ENCODE results near the gene SNAP91. TPM values are rescaled to one million over a fixed set of nuclear protein-coding genes. Genes with fewer than 3 reads are reported as not detected.

Gene SNAP91
- total RNA-seq, 2 donors from 2014 or later = not detected

- no peak within 1 kb of the TSS for H3K27ac Mint-ChIP-seq
- peak; percentile 58 to 64 for ATAC-seq (replicated peaks in 1 of 2)
- peaks cover 51% of the 10 kb centered on the region for H3K27me3 Mint-ChIP-seq (ENCODE audit: low read depth)
- DNase-seq = peak; percentile 4 to 21
- no peaks in the 10 kb centered on the region for H3K9me3 Mint-ChIP-seq
- H3K36me3 Mint-ChIP-seq (ENCODE audit: insufficient read depth in 2 of 2) = no peaks in the 10 kb centered on the region
- H3K4me1 Mint-ChIP-seq (ENCODE audit: low read depth) = peaks cover 4% of the 10 kb centered on the region
- peak within 1 kb of the TSS; percentile 64 to 66 for H3K4me3 Mint-ChIP-seq
Observed at GRCh38 chr6:83511901-83512681, 196.8 kb downstream of the SNAP91 start, which contains the start of gene PRSS35. PRSS35 (plus strand) TSS chr6:83512534; CDS start chr6:83523442, 10,908 bp downstream.

GRCh38 chr6:83511266-83511665 is 197.6 kb downstream of the SNAP91 start:
- DNase-seq = no peak
- no peaks in the 10 kb centered on the region for H3K36me3 Mint-ChIP-seq (ENCODE audit: insufficient read depth in 2 of 2)
- H3K27ac Mint-ChIP-seq = no peak overlapping the region
- peaks cover 4% of the 10 kb centered on the region for H3K4me1 Mint-ChIP-seq (ENCODE audit: low read depth)
- no peak for ATAC-seq (replicated peaks in 1 of 2)
- H3K9me3 Mint-ChIP-seq = no peaks in the 10 kb centered on the region
- H3K27me3 Mint-ChIP-seq (ENCODE audit: low read depth) = peaks cover 48% of the 10 kb centered on the region
- peak overlapping the region in 1 of 2 donors; percentile 66 for H3K4me3 Mint-ChIP-seq

- no peak overlapping the region for H3K27ac Mint-ChIP-seq
- ATAC-seq (replicated peaks in 1 of 2) (no peak), DNase-seq (no peak)
- H3K4me3 Mint-ChIP-seq = no peak overlapping the region
- no peaks in the 10 kb centered on the region for H3K36me3 Mint-ChIP-seq (ENCODE audit: insufficient read depth in 2 of 2)
- no peaks in the 10 kb centered on the region for H3K9me3 Mint-ChIP-seq
- H3K27me3 Mint-ChIP-seq (ENCODE audit: low read depth) = peaks cover 45% of the 10 kb centered on the region
- H3K4me1 Mint-ChIP-seq (ENCODE audit: low read depth) = peaks cover 4% of the 10 kb centered on the region
Observed at GRCh38 chr6:83510791-83511190, 198.1 kb downstream of the SNAP91 start.

DNA sequence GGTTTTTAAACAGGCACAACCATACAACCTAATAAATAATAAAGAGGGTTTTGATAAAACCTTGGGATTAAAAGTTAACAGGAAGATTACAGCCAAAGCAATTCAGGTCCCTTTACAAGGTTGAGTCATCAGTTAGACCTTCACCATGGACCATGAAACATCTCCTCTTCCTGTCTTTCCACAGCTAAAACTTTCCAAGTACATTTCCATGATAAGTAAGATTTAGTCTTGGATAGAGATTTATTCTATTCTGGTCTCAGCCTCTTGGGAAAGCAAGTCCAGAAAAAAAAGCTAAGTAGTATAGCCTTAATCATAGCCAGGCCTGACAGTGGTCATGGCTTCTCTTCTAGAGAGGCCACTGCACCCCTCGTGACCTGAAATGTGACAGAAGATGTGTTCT is 199.5 kb downstream of the SNAP91 start:
- Mint-ChIP-seq H3K27me3 (ENCODE audit: low read depth) (peaks cover 42% of the 10 kb centered on the region), H3K4me1 (ENCODE audit: low read depth) (peaks cover 4% of the 10 kb centered on the region), H3K36me3 (ENCODE audit: insufficient read depth in 2 of 2) (no peaks in the 10 kb centered on the region)

DNA sequence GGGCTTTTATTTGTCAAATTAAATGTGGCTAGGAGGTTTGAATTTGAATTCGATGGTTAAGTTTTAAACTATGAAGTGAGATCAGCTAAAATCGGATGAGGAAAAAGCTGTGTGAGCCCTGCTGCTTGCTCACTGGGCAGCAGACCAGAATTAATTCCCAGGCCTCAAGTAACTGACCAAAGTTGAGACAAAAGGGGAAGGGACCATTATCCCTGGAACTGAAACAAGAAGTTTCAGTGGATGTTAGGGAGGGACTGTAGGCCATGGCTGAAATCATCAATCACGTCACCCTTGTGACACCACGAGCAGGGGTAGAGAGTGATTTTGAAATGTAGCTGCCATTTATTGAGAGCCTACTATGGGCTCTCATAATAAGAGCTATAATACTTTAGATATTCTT is 203.5 kb downstream of the SNAP91 start:
- H3K4me3 Mint-ChIP-seq = no peak overlapping the region
- ATAC-seq (replicated peaks in 1 of 2) (no peak), DNase-seq (no peak)
- H3K9me3 Mint-ChIP-seq = peaks cover 0 to 5% of the 10 kb centered on the region in 2 donors
- H3K27me3 Mint-ChIP-seq (ENCODE audit: low read depth) = peaks cover 9% of the 10 kb centered on the region
- H3K27ac Mint-ChIP-seq = no peak overlapping the region
- H3K4me1 Mint-ChIP-seq (ENCODE audit: low read depth) = no peaks in the 10 kb centered on the region
- H3K36me3 Mint-ChIP-seq (ENCODE audit: insufficient read depth in 2 of 2) = peaks cover 0 to 3% of the 10 kb centered on the region in 2 donors

More for the DNA sequence above, 199.5 kb downstream of the SNAP91 start:
- no peak overlapping the region for H3K27ac Mint-ChIP-seq
- ATAC-seq (replicated peaks in 1 of 2) (no peak), DNase-seq (no peak)
- H3K9me3 Mint-ChIP-seq = no peaks in the 10 kb centered on the region
- no peak overlapping the region for H3K4me3 Mint-ChIP-seq

Other genes starting within 250 kb of the SNAP91 start
- not detected for gene PRSS35, start 196.6 kb downstream of the SNAP91 start, total RNA-seq
- not detected for gene RIPPLY2, start 144.3 kb upstream of the SNAP91 start, total RNA-seq
- gene CYB5R4, start 150.6 kb upstream of the SNAP91 start, total RNA-seq = 10 to 100 TPM; 26.7 to 32.0 TPM